Right ventricle myocardium superior (tissue), 1 donor: ENCODE measurements around the gene BIN2. TPM values are rescaled to one million over a fixed set of nuclear protein-coding genes. Genes with fewer than 3 reads are reported as not detected.
"Not testable (repeated sequence)": the region's sequence is repeated elsewhere in the genome, so short reads cannot be mapped to it uniquely, and the experiment has no call there.

ENCODE experiments used
- ATAC-seq: fragments of 200-7000 bp; cut with Tn5 transposase; one replicate; pipeline ENCODE4 v1.9.1; 2020; ENCODE audit warnings: mild to moderate bottlenecking; ENCODE audit not compliant: poor library complexity
- DNase-seq: peaks from one replicate; pipeline ENCODE4 v3.0.0-alpha.2; 2020
- intact Hi-C: fragments of 100-400 bp; cut with DNase I; formaldehyde crosslinking; loops from one replicate; pipeline ENCODE4 v1.11.2; 2022
- total RNA-seq: library from RNA; stranded (reverse); fragmentation: NEBNext Ultra II Directional; extraction: Animal tissue kit (Norgen Biotek cat#: 25700); gene quantifications from one replicate; pipeline ENCODE4 v1.2.1, GENCODE V29; 2021
- donor health status: DM: no; HTN: yes; CAD: no; lungs with severe emphysema.

BIN2 gene
- total RNA-seq, 1 donor from 2014 or later: 1.5 TPM

DNA sequence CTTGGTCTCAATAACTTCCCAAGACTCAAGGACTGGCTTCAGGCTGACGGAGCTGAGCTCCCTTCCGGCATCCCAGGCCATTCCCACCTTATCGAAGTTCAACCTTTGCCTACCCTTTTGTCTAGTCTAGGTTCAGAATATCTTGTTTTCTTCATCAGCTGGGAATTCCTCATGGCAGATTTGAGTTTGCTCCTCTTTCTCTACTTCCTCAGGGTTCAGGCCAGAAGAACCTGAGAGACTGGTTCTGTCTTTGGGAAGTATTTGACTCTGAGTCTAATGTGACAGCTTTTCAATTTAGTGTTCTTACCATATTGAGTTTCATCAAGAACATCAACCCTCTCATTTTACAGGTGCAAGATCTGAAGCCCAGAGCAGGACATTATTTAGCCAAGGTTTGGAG is 2.1 kb downstream of the BIN2 start:
- ATAC-seq (no peak), DNase-seq (no peak)
- intact Hi-C loops: no loop called here

DNA sequence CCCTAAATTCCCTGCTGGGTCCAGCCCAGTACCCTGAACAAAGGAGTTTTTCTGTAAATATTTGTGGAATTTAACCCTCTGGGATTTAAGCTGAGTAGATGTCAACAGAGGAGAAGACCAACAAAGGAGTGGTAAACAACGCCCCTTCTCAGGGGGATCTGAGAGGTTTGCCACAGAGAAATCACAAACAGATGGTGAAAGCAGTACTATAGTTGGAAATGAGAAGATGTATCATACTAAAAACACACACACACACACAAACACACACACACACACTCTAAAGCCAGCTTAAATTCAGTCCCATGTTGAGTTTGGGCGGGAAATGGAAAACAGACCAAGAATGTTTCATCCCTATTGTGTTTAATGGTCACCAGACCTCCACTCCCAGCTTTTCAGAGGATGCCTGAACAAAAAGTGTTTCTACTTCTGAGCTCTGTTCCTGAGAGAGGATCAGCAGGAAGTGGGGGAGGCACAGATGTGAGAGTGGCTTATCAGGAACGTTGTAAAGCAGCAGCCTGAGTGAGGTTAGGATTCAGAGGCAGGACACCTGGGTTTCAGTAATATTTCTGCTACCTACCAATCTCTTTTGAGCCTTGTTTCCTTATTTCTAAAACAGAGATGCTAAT is 3.2 kb downstream of the BIN2 start:
- ATAC-seq (no peak), DNase-seq (no peak)
- intact Hi-C loops: no loop called here

DNA sequence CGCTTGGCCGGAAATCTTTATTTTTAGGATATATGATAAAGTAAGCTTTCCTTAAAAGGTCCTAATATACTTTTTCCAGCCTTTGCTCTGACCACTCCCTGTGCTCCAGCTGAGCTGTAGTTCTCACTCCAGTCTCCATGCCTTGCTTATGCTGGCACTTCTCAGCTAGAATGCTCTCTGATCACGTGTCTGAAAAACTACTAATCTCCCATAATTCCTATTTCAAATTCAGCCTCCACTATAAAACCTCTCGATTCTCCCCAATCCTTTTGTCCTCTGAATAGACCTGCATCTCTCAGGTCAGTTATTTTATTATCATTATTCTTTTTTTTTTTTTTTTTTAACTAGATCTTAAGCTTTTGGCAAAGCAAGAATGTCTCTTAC is 3.7 kb downstream of the BIN2 start:
- no peak for ATAC-seq
- DNase-seq: no peak
- intact Hi-C loops: no loop called here

DNA sequence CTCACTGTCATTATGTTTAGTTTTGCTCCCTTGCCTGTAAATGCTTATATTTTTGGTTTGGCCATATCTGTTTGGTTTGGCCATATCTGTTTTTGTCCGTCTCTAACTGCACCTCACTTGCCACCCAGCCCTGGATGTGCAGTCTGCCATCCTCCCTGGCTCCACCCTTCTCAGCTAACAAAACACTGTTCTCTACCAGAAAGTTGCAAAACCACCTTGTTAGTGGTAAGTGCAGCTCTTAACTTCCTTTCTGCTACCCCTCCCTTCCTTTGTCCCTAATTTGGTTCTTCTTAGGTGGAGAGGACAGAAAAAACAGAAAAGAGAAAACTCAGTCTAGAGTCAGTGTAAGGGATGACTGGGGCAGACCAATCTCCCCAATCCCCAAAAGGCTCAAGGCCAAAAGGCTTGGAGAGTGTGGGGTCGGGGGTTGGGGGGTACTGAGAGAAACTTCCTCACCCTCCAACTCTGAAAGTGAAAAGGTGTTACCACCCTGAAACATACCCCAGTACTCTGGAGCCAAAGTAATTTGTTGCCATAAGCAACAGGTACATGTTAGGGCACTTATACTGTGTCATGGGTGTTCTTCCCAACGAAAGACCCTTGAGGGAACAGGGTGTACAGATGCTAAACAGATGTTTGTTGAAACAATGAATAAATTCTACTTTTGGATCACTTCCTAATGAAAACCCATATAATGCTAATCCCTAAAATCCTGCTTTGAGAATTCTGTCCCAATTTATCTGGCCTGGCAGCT is 5.0 kb downstream of the BIN2 start:
- intact Hi-C loops: no loop called here
- ATAC-seq (no peak), DNase-seq (no peak)

DNA sequence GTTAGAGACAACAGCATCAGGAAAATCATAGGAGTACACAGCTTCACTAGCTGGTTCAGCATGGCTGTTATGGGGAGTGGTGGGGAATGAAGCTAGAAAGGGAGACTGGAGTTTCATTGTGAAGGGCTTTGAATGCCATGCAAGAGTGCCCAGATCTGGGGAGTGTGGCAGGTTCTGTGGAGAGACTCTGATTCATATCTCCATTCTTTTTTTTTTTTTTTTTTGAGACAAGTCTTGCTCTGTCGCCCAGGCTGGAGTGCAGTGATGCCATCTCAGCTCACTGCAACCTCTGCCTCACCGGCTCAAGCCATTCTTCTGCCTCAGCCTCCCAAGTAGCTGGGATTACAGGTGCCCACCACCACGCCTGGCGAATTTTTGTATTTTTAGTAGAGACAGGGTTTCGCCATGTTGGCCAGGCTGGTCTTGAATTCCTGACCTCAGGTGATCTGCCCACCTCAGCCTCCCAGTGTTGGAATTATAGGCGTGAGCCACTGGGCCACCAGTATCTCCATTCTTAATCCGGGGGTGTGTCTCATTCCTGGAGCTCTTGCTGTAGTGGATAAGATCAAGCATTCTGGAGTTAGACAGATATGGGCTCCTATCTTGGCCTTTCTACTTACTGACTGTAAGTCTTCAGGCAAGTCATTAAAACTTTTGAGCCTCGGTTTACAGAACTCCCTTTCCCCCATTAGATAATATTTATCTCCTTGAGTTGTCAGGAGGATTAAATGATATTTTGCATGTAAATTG is 5.7 kb downstream of the BIN2 start:
- ATAC-seq, intact Hi-C loops: not testable (repeated sequence)

DNA sequence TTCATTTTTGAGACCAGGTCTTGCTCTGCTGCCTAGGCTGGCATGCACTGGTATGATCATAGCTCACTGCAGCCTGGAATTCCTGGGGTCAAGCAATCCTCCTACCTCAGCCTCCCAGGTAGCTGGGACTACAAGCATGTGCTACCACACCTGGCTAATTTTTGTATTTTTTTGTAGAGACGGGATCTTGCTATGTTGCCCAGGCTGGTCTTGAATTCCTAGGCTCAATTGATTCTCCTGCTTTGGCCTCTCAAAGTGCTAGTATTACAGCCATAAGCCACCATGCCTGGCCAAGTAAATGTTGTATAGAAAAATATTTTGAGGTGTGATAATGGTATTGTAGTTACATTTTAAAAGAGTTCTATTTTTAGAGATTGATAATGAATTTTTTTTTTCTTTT is 12.6 kb downstream of the BIN2 start:
- ATAC-seq: no peak
- intact Hi-C loops: no loop called here

More for the DNA sequence above, 5.7 kb downstream of the BIN2 start:
- not testable (repeated sequence) for DNase-seq

DNA sequence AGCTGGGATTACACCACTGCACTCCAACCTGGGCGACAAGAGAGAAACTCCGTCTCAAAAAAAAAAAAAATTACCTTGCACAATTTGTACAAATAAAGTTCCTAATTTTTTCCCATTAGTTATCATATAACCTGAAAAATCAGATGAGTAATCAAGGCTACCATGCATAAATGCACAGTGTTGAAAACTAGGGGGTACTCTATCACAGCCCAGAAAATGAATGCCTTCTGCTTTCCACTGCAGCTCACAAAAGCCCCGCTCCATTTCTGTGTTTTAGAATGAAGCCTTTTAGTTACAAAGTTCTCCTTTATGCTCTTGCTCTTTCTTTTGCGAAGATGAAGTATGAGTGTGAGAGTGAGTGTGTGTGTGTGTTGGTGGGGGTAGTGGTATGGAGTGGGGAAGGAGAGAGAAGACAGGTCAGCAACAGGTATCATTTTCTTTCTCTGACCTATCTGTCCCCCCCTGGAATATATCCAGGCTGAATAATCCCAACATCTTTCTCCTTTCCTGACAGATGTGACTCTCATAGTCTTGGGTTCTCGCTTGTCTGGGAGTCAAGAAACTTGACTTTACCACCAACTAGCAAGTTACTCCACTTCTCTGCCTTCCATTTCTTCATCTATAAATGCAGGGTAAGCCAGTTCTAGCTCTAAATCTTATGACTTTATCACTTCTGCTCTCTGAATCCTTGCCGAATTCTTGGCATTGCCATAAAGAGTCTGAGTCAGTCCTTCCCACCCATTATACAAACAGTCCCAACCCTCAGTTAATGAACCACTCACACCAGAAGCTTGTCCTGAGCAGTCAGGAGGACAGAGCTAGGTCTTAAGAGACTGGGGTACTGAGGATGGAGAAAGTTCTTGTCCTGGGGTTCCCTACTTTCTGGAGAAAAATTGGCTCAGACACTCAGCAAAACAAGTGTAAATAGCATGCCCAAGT is 16.1 kb downstream of the BIN2 start:
- ATAC-seq (no peak), DNase-seq (no peak)
- intact Hi-C loops: no loop called here

More for the DNA sequence above, 12.6 kb downstream of the BIN2 start:
- no peak for DNase-seq

DNA sequence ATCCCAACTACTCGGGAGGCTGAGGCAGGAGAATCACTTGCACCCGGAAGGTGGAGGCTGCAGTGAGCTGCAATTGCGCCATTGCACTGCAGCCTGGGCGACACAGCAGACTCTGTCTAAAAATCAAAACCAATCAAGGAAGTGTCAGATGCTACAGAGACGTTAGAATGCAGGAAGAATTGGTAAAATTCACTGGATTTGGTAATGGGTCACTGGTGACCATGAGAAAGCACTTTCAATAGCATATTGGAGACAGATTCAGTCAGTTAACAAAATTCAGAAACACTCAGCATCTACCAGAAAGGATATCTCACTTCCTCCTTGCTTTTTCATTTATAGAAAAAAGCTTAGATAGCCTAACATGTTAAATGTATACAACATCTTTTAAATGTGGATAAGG is 17.5 kb downstream of the BIN2 start:
- no peak for DNase-seq
- ATAC-seq: no peak
- intact Hi-C loops: no loop called here

DNA sequence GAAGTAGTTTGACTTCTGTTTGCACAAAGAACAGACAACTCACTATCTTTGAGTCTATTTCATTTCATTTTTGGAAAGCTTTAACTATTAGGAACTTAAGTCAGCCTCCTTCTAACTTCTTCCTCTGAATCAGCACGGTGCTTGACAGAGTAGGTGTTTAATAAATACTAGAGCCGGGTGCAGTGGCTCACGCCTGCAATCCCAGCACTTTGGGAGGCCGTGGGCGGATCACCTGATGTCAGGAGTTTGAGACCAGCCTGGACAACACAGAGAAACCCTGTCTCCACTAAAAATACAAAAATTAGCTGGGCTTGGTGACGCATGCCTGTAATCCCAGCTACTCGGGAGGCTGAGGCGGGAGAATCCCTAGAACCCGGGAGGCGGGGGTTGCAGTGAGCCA is 23.2 kb downstream of the BIN2 start:
- intact Hi-C loops, DNase-seq, ATAC-seq: not testable (repeated sequence)

DNA sequence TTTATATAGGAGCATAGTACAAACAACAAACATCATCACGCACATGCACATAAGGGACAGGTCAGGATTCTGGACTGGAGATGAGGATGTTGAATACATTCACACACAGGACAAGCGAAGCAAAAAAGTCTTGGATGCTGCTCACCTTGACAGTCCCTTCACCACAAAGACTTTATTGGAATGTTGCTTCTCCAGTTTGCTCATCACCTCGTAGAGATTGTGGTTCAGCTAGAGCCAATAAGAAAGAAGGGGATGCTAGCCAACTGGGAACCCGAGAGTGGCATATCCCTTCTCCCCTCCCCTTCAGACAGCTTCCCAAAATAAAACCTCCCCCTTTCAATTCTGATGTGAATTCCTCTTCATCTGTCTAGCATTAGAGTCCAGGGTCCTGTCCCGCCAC is 28.3 kb downstream of the BIN2 start:
- no peak for DNase-seq
- ATAC-seq: no peak

DNA sequence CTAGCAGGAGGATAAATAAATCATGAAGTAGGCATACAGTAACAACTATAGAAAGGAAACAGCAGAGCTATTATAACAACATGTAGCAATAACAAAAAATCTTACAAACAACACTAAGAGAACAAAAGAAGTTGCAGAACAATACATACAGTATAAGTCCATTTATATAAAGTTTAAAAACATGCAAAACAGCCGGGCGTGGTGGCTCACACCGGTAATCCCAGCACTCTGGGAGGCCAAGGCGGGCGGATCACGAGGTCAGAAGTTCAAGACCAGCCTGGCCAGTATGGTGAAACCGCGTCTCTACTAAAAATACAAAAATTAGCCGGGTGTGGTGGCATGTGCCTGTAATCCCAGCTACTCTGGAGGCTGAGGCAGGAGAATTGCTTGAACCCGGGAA is 29.9 kb downstream of the BIN2 start:
- DNase-seq, ATAC-seq, intact Hi-C loops: not testable (repeated sequence)

More for the DNA sequence above, 28.3 kb downstream of the BIN2 start:
- intact Hi-C loops: no loop called here

DNA sequence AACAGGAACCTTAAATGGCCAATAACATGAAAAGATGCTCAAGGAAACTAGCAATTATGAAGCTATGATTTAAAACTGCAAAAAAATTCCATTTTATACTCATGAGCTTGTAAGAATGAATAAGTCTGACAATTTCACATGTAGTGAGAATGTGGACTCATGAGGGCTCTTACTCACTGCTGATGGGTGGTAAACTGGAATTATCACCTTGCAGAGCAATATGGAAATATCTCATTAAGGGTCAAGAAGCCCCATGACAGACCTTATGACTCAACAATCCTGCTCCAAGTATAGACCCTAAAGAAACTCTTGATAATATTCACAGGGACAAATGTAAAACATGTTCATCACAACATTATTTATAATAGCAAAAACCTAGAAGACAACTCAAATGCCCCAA is 30.3 kb downstream of the BIN2 start:
- intact Hi-C loops: no loop called here
- no peak for ATAC-seq
- no peak for DNase-seq

DNA sequence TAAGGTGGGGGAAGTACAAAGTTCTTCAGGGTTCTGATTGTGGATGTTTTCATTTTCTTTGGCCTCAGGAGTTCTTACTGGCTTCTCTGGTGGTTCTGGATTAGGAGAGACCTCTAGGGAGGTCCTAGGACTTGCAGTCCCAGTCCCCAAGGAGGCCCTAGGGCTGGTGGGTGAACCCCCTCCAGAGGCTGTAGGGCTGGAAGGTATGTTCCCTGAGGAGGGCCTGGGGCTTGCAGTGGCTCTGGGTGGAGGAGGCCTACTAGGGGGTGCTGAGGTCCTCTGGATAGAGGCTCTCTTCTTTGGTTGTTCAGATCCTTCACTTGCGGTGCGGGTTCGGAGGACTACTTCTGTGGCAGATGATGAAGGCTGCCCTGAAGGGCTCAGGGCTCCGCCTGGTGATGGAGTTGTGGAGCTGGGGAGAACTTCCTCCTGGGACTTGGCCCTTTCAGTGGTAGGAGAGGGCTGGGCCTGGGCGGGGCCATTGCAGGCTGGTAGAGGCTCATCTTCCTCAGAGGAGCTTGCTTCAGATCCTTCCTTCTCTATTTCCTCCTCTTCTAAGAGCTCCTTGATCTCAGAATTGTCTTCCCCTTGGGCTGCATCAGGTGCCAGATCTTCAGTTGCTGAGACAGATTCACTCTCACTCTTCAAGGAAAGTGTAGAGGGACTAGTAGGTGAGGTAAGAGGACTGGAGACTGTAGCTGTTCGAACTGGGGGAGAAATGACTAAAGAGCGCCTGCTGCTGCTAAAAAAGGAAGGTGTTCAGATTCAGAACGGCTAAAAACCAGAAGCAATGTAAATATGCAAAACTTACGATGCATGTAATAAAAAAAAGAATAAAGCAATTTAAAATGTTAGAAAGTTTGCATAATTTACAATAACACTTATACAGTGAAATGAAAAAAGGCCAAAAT is 32.1 kb downstream of the BIN2 start:
- peak; percentile 66 for ATAC-seq
- intact Hi-C loops: not testable (repeated sequence)
- peak; percentile 82 for DNase-seq

DNA sequence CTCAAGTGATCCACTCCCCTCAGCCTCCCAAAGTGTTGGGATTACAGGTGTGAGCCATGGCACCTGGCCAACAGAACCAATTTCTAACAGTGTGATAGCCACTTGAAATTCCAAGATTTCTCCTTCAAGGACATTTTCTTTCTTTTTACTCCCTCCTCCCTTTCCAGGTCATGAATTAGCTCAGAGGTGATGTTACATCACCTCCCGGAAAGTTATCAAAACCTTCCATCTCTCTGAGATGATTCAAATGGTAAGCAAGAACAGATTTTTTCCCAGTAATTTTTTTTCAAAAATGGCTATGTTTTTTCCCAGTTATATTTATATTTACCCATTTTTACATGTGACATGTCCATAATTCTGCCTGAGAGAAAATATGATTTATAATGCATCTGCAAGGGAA is 38.1 kb downstream of the BIN2 start:
- no peak for DNase-seq
- ATAC-seq: no peak
- intact Hi-C loops: no loop called here

DNA sequence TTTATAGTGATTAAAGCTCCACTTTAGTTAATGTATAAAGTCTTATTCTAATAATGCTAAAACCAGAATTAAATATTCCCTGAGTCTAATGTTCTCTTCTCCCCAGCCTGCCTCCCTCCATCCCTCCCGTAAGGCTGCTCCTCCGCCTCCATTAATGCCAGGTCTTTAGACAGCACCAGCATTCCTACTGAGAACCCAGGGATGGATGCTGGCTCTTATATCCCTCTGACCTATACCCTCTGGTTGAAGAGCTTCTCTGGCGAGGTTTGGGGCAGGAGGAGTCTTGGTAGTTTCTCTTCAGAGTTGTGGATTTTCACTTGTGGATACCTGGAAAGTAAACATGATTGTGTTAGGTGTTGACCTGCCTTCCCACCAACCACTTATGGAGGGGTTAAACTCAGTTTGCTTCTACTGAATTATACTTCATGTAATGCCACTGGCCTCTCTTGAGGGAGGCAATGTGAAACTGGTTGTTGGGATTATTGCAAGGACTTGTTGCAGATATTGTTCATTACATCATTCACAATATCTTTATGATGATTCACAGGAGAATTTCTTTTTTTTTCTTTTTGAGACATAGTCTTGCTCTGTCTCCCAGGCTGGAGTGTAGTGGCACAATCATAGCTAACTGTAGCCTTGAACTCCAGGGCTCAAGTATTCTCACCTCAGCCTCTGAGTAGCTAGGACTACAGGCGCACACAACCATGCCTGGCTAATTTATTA is 42.6 kb downstream of the BIN2 start:
- DNase-seq (no peak), ATAC-seq (no peak)
- intact Hi-C loops: no loop called here

DNA sequence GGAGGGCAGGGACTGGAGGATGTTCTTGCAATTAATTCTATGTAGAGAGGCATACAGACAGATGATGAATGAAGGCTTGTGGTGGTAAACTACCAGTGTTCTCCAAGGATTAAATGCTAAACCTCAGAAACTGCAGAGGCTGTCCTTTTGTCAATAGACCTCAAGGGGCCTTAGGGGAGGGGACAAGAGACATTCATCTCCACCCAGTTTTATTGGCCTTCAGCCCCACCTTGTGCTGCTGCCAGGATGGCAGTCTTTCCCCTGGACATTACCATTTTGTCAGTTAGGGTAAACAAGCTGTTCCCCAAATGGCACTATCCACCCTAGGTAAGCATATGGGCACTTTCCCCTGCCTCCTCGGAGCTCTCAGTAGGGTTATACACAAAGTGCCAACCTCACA is 48.9 kb downstream of the BIN2 start:
- ATAC-seq (no peak), DNase-seq (no peak)
- intact Hi-C loops: no loop called here

DNA sequence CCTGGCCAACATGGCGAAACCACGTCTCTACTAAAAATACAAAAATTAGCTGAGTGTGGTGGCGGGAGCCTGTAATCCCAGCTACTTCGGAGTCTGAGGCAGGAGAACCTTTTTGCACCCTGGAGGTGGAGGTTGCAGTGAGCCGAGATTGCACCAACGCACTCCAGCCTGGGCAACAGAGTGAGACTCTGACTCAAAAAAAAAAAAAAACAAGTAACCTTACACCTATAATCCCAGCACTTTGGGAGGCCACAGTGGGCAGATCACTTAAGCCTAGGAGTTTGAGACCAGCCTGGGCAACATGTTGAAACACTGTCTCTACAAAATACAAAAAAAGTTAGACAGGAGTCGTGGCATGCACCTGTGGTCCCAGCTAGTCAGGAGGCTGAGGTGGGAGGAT is 51.2 kb downstream of the BIN2 start:
- ATAC-seq, DNase-seq, intact Hi-C loops: not testable (repeated sequence)
